Renal cortical epithelial cell (primary cell): ENCODE measurements around the gene DTNB. TPM values are rescaled to one million over a fixed set of nuclear protein-coding genes. Genes with fewer than 3 reads are reported as not detected.

Source experiments
- DNase-seq: peaks from one replicate; pipeline ENCODE4 v3.0.0-alpha.2; 2011; ENCODE audit warnings: low read depth
- total RNA-seq: library from RNA; depleted of rRNA; stranded (reverse); fragments of >200 nt; gene quantifications from 2 replicates; pipeline ENCODE4 v1.2.3, GENCODE V29; 2014

The DTNB gene
- total RNA-seq, 1 donor from 2014 or later = 10.7 TPM

- no peak for DNase-seq
Measured at GRCh38 chr2:25371253-25372241, 301.8 kb downstream of the DTNB start.

- no peak for DNase-seq
Measured at GRCh38 chr2:25369876-25370275, 303.5 kb downstream of the DTNB start.

GRCh38 chr2:25369439-25369838 lies 303.9 kb downstream of the DTNB start:
- no peak for DNase-seq

- no peak for DNase-seq
Measured at GRCh38 chr2:25368660-25369059, 304.7 kb downstream of the DTNB start.

GRCh38 chr2:25367296-25367695 lies 306.1 kb downstream of the DTNB start:
- DNase-seq = no peak

GRCh38 chr2:25366629-25367028 lies 306.7 kb downstream of the DTNB start:
- DNase-seq = no peak

- DNase-seq = peak; percentile 59
Measured at GRCh38 chr2:25365241-25365640, 308.1 kb downstream of the DTNB start.

- DNase-seq = no peak
Measured at GRCh38 chr2:25363733-25364132, 309.6 kb downstream of the DTNB start.

- DNase-seq = no peak
Measured at GRCh38 chr2:25362434-25363145, 310.8 kb downstream of the DTNB start.

GRCh38 chr2:25362049-25362433 lies 311.3 kb downstream of the DTNB start:
- peak; percentile 83 for DNase-seq

GRCh38 chr2:25361261-25362048 lies 311.9 kb downstream of the DTNB start:
- no peak for DNase-seq

GRCh38 chr2:25358836-25359235 lies 314.5 kb downstream of the DTNB start:
- no peak for DNase-seq

- DNase-seq = no peak
Measured at GRCh38 chr2:25358249-25358815, 315.0 kb downstream of the DTNB start.

- DNase-seq = no peak
Measured at GRCh38 chr2:25356088-25356487, 317.3 kb downstream of the DTNB start.

- DNase-seq = no peak
Measured at GRCh38 chr2:25355270-25355669, 318.1 kb downstream of the DTNB start.

GRCh38 chr2:25354116-25354515 lies 319.3 kb downstream of the DTNB start:
- DNase-seq = no peak

GRCh38 chr2:25349397-25349796 lies 324.0 kb downstream of the DTNB start:
- peak; percentile 62 for DNase-seq

GRCh38 chr2:25347846-25348245 lies 325.5 kb downstream of the DTNB start:
- no peak for DNase-seq

- DNase-seq = peak; percentile 62
Measured at GRCh38 chr2:25347205-25347815, 326.1 kb downstream of the DTNB start.

GRCh38 chr2:25343187-25343825 lies 330.1 kb downstream of the DTNB start:
- no peak for DNase-seq
